ENCODE data around the gene UBE2E1. TPM values are rescaled to one million over a fixed set of nuclear protein-coding genes. Genes with fewer than 3 reads are reported as not detected.

The UBE2E1 gene
- total RNA-seq, 2 experiments from 2014 or later, result 54.0 to 54.9 TPM

DNA sequence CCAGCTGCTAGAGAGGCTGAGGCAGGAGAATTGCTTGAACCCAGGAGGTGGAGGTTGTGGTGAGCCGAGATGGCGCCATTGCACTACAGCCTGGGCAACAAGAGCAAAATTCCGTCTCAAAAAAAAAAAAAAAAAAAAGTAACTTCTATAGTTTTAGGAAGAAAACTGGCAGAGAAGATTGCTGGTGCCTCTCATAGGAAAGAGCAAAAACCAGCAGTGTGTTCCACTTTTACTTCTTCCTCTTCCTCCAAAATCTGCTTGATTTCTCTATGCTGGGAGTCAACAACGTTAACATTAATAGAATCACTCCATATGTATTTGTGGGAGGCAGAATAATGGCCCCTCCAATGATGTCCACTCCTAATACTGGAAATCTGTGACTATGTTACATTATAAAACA, 126.8 kb downstream of the UBE2E1 start:
- CTCF ChIA-PET, result no interaction called here
- Mint-ChIP-seq H3K27me3 (ENCODE audit: low read depth) (peaks cover 3% of the 10 kb centered on the region), H3K9me3 (ENCODE audit: insufficient read depth) (no peaks in the 10 kb centered on the region), H3K27ac (no peak overlapping the region), H3K4me3 (no peak overlapping the region), H3K36me3 (ENCODE audit: low read depth) (no peaks in the 10 kb centered on the region), H3K4me1 (ENCODE audit: low read depth) (peaks cover 10% of the 10 kb centered on the region)
- POLR2A ChIA-PET, result no interaction called here
- DNase-seq (no peak), ATAC-seq (no peak)

DNA sequence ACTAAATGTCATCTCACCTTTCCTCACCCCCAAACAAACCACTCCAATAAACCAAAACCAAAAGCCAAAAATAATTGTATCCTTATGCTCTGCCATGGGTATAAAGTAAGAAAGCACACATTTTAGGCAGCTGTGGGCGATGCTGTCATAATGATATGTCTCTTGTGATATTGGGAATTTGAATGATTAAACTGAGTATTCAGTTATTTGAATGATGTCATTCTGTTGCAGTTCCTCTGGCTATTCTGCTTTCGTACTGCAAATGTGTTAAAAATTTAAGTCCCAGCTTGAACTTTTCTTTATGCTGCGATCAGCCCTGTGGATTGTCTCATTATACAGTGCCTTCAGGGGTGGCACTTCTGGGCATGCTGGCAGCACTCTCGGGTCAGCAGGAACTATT, 128.5 kb downstream of the UBE2E1 start:
- Mint-ChIP-seq H3K4me3 (no peak overlapping the region), H3K9me3 (ENCODE audit: insufficient read depth) (no peaks in the 10 kb centered on the region), H3K27ac (no peak overlapping the region), H3K4me1 (ENCODE audit: low read depth) (peaks cover 8% of the 10 kb centered on the region), H3K27me3 (ENCODE audit: low read depth) (peaks cover 3% of the 10 kb centered on the region), H3K36me3 (ENCODE audit: low read depth) (no peaks in the 10 kb centered on the region)
- POLR2A ChIA-PET, result interaction anchor here (0.8 kb wide), 1 partner anchor 17 kb away, joined by 3 read pairs; the partner anchor contains the start of genes NKIRAS1 and RPL15
- ATAC-seq, result no peak
- CTCF ChIA-PET, result interaction anchor here (0.6 kb wide), 1 partner anchor 36 kb away, joined by 3 read pairs; no protein-coding TSS in a partner anchor
- no peak for DNase-seq

DNA sequence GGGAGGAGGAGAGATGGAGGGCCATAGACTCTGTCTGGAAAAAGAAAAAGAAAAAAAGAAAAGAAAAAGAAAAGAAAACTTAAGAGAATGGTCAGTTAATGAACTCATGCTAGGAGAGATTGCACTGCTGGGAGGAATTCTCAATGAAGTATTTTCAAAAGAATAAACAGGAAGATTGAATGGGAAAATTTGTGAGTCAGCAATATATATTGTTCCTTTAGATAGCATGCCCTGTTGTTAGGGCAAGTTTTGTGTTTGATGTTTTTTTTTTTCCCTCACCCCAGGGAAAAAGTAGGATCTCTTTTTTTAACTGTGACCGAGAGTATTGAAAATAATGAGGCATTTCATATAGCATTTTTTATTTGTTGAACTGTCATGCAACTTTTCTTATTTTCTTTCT, 131.5 kb downstream of the UBE2E1 start:
- Mint-ChIP-seq H3K4me1 (ENCODE audit: low read depth) (no peaks in the 10 kb centered on the region), H3K27ac (no peak overlapping the region), H3K36me3 (ENCODE audit: low read depth) (no peaks in the 10 kb centered on the region), H3K9me3 (ENCODE audit: insufficient read depth) (no peaks in the 10 kb centered on the region), H3K4me3 (no peak overlapping the region), H3K27me3 (ENCODE audit: low read depth) (peaks cover 12% of the 10 kb centered on the region)
- CTCF ChIA-PET, result no interaction called here
- no peak for DNase-seq
- no peak for ATAC-seq
- POLR2A ChIA-PET, result no interaction called here

DNA sequence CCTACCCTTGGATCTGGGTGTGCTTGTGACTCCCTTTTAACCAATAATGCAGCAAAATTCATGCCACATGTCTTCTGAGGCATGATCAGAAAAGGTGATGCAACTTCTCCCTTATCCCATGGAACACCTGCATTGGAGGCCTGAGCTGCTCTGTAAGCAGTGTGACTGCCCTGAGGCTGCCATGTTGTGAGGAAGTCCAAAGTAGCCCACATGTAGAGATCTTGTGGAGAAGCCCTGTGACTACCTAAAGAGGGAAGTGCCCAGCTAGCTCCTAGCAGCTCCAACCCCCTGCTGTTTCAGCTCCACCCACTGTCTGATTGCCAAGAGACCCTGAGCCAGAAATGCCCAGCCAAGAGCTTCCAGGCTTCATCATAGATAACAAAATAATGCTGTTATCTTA, 132.9 kb downstream of the UBE2E1 start:
- Mint-ChIP-seq H3K36me3 (ENCODE audit: low read depth) (no peaks in the 10 kb centered on the region), H3K9me3 (ENCODE audit: insufficient read depth) (no peaks in the 10 kb centered on the region), H3K27ac (no peak overlapping the region), H3K4me1 (ENCODE audit: low read depth) (no peaks in the 10 kb centered on the region), H3K4me3 (no peak overlapping the region), H3K27me3 (ENCODE audit: low read depth) (peaks cover 23% of the 10 kb centered on the region)
- ChIA-PET CTCF (no interaction called here), POLR2A (interaction anchor here (1.4 kb wide), 1 partner anchor 22 kb away, joined by 6 read pairs; the partner anchor contains the start of genes NKIRAS1 and RPL15)
- DNase-seq, result no peak
- ATAC-seq, result no peak

DNA sequence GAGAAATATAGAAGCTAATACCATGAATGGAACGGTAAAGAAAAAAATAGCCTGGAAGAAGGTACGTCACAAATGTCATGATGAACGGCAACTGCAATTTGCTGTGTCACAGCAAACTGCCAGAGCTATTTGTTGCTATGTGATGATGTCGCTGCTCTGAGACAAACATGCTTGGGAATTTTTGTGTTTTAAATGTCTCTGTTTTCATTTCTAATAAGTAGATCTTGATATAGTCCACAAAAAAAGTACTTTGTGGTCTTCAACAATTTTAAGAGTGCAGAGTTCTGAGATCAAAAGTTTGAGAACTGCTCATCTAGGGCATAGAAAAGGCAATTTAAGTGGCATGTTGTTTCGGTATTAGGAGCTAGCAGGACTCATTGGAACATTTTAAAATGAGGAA, 135.0 kb downstream of the UBE2E1 start:
- Mint-ChIP-seq H3K4me1 (ENCODE audit: low read depth) (peaks cover 5% of the 10 kb centered on the region), H3K4me3 (no peak overlapping the region), H3K27me3 (ENCODE audit: low read depth) (peaks cover 29% of the 10 kb centered on the region), H3K27ac (no peak overlapping the region), H3K9me3 (ENCODE audit: insufficient read depth) (no peaks in the 10 kb centered on the region), H3K36me3 (ENCODE audit: low read depth) (peaks cover 2% of the 10 kb centered on the region)
- ChIA-PET POLR2A (interaction anchor here (0.7 to 1.7 kb wide), 2 partner anchors 23 to 24 kb away, joined by 3 to 7 read pairs; partner anchors contain the start of genes NKIRAS1 and RPL15), CTCF (no interaction called here)
- no peak for DNase-seq
- ATAC-seq, result no peak

Other genes with a start within 250 kb of the UBE2E1 start
- 1 to 10 TPM; 2.2 to 3.1 TPM for gene NKIRAS1, start 111.0 kb downstream of the UBE2E1 start, total RNA-seq
- gene RPL15, start 111.2 kb downstream of the UBE2E1 start, total RNA-seq, result 1,000 to 10,000 TPM; 1,496 to 1,569 TPM
- gene NR1D2, start 139.3 kb downstream of the UBE2E1 start, total RNA-seq, result 1 to 10 TPM; 2.6 to 3.0 TPM